ENCODE measurements around the gene MSTN. TPM values are rescaled to one million over a fixed set of nuclear protein-coding genes. Genes with fewer than 3 reads are reported as not detected.

The MSTN gene
- total RNA-seq, 2 experiments from 2014 or later: not detected

- H3K4me1 ChIP-seq (ENCODE audit: insufficient read depth, low read length): no peaks in the 10 kb centered on the region
- Mint-ChIP-seq H3K27ac (no peak overlapping the region), H3K9me3 (peaks cover 3% of the 10 kb centered on the region), H3K4me1 (ENCODE audit: low read depth) (no peaks in the 10 kb centered on the region), H3K27me3 (peaks cover 7% of the 10 kb centered on the region), H3K36me3 (ENCODE audit: low read depth) (no peaks in the 10 kb centered on the region), H3K4me3 (no peak overlapping the region)
- H3K36me3 ChIP-seq (ENCODE audit: insufficient read depth, low read length): no peaks in the 10 kb centered on the region
- H3K27me3 ChIP-seq (ENCODE audit: control insufficient read depth in 1 of 2, insufficient read depth in 2 of 2, low read length in 2 of 2): no peaks in the 10 kb centered on the region
- DNase-seq (no peak), ATAC-seq (ENCODE audit: poor library complexity) (no peak)
- peaks cover 0 to 5% of the 10 kb centered on the region in 2 experiments for H3K9me3 ChIP-seq (ENCODE audit: control insufficient read depth in 1 of 2, insufficient read depth in 1 of 2, low read length in 2 of 2)
- no peak overlapping the region for H3K27ac ChIP-seq (ENCODE audit: low read depth in 1 of 2, low read length in 2 of 2)
- TF ChIP-seq CTCF (IDR thresholded peaks at IDR 0.05): no peak
- intact Hi-C loops (cut with DNase I, micrococcal nuclease): no loop called here
- no peak overlapping the region for H3K4me3 ChIP-seq (ENCODE audit: low read length)
- ChIA-PET POLR2A (no interaction called here), CTCF (no interaction called here)
Measured at GRCh38 chr2:190098851-190099250, 36.3 kb upstream of the MSTN start.

- no peaks in the 10 kb centered on the region for H3K36me3 Mint-ChIP-seq (ENCODE audit: low read depth)
- Histone ChIP-seq H3K9me3 (ENCODE audit: control insufficient read depth in 1 of 2, insufficient read depth in 1 of 2, low read length in 2 of 2) (peaks cover 0 to 5% of the 10 kb centered on the region in 2 experiments), H3K4me3 (ENCODE audit: low read length) (no peak overlapping the region), H3K27ac (ENCODE audit: low read depth in 1 of 2, low read length in 2 of 2) (no peak overlapping the region), H3K27me3 (ENCODE audit: control insufficient read depth in 1 of 2, insufficient read depth in 2 of 2, low read length in 2 of 2) (no peaks in the 10 kb centered on the region), H3K4me1 (ENCODE audit: insufficient read depth, low read length) (no peaks in the 10 kb centered on the region), H3K36me3 (ENCODE audit: insufficient read depth, low read length) (no peaks in the 10 kb centered on the region)
- CTCF ChIA-PET: no interaction called here
- no peaks in the 10 kb centered on the region for H3K9me3 Mint-ChIP-seq
- H3K27ac Mint-ChIP-seq: no peak overlapping the region
- H3K4me3 Mint-ChIP-seq: no peak overlapping the region
- ATAC-seq (ENCODE audit: poor library complexity) (no peak), DNase-seq (no peak)
- H3K27me3 Mint-ChIP-seq: no peaks in the 10 kb centered on the region
- H3K4me1 Mint-ChIP-seq (ENCODE audit: low read depth): no peaks in the 10 kb centered on the region
- no peak for TF ChIP-seq CTCF (IDR thresholded peaks at IDR 0.05)
- intact Hi-C loops (cut with DNase I, micrococcal nuclease): no loop called here
- POLR2A ChIA-PET: no interaction called here
Measured at GRCh38 chr2:190097115-190097514, 34.6 kb upstream of the MSTN start.

GRCh38 chr2:190094316-190094871, 31.9 kb upstream of the MSTN start:
- intact Hi-C loops (cut with DNase I, micrococcal nuclease): no loop called here
- CTCF ChIA-PET: no interaction called here
- H3K4me1 ChIP-seq (ENCODE audit: insufficient read depth, low read length): no peaks in the 10 kb centered on the region
- no peak overlapping the region for H3K4me3 ChIP-seq (ENCODE audit: low read length)
- DNase-seq (no peak), ATAC-seq (ENCODE audit: poor library complexity) (no peak)
- Mint-ChIP-seq H3K4me1 (ENCODE audit: low read depth) (no peaks in the 10 kb centered on the region), H3K36me3 (ENCODE audit: low read depth) (no peaks in the 10 kb centered on the region), H3K9me3 (no peaks in the 10 kb centered on the region), H3K27me3 (no peaks in the 10 kb centered on the region), H3K27ac (no peak overlapping the region), H3K4me3 (no peak overlapping the region)
- H3K27ac ChIP-seq (ENCODE audit: low read depth in 1 of 2, low read length in 2 of 2): no peak overlapping the region
- POLR2A ChIA-PET: no interaction called here
- H3K9me3 ChIP-seq (ENCODE audit: control insufficient read depth in 1 of 2, insufficient read depth in 1 of 2, low read length in 2 of 2): no peaks in the 10 kb centered on the region
- H3K27me3 ChIP-seq (ENCODE audit: control insufficient read depth in 1 of 2, insufficient read depth in 2 of 2, low read length in 2 of 2): no peaks in the 10 kb centered on the region
- H3K36me3 ChIP-seq (ENCODE audit: insufficient read depth, low read length): no peaks in the 10 kb centered on the region
- TF ChIP-seq CTCF (IDR thresholded peaks at IDR 0.05): no peak
